Measurements from ENCODE around the gene CLDND1.
"Not testable (repeated sequence)": the region's sequence is repeated elsewhere in the genome, so short reads cannot be mapped to it uniquely, and the experiment has no call there.

Gene CLDND1

DNA sequence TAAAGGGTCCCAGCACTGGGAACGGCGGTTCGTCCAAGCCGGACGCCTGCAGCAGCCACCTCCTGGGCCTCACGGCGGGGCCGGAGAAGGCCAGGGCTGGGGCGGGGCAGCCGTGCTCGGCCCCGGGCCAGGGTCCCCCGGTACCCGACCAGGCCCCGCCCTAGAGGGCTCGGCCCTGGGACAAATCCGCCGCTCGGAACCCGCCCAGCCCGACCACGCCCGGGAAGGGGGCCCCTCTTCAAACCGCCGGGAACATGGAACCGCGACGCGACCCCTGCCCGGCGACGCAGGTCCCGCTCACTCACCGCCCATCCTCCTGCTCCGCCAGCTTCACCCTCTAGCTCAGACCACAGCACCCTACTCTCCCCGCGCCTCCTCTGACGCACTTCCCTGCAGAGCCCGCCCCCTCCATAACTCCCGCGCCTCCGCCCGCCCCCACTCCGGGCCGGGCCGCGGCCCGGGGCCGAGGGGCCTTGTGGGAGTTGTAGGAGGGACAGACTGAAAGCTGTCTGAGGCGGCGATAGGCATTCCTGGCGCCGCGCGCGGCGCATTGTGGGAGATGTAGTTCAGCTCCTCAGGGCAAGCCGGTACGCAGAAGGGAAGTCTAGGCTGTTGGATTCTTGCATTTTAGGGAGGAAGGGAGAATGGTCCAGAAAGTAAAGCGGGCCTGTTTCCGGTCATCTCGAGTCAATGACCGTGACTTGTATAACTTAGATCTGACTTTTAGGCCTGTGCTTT lies at the start of gene CLDND1:
TSS of gene CLDND1 (minus strand) at position 359 of the 738 bp plus-strand sequence. CDS start 1,478 bp downstream, outside the sequence.
- DNase-seq (ENCODE audit: low read depth), result peak; percentile 97

DNA sequence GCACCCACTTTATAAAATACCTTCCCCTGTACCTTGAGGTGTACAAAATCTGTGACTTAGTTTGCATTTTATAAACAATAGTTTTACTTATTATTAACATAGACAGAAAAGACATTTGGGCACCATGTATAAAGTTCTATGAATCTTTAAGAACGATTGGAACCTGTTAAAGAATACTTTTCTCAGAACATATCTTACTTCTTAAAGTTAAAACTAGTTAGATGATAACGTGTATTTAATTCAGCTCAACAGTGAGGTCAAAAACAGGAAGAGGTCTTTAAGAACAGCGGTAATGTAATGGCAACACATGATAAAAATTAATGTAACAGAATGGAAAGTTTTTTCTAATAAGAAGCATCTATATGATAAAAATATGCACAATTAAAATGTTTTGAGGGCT lies 45.7 kb upstream of the CLDND1 start:
- no peak for DNase-seq (ENCODE audit: low read depth)

DNA sequence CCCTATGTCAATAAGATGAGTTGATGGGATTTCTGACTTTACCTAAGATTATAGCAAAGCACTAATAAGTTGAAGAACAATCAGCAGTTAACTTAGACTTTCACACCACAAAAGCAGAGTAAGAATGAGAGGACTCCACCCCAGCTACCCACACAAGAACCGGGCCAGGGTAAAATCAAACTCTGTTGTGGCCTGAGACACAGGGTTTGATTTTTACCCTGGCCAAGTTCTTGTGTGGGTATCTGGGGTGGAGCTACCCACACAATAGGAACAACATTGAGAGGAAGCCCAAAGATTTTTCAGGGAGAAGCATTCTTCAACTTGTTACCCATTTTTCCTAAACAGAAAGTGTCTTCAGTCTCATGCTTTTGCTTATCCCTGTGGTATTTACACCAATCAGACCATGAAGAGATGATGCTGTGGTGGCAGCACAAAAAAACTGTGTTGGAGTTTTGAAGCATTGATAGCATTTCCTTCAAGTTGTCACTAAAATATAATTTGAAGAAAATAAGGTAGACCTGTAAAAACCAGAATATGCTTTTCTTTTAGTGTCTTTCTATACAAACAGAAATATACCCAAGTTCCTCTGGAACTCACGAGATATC lies 45.1 kb upstream of the CLDND1 start:
- no peak for DNase-seq (ENCODE audit: low read depth)

DNA sequence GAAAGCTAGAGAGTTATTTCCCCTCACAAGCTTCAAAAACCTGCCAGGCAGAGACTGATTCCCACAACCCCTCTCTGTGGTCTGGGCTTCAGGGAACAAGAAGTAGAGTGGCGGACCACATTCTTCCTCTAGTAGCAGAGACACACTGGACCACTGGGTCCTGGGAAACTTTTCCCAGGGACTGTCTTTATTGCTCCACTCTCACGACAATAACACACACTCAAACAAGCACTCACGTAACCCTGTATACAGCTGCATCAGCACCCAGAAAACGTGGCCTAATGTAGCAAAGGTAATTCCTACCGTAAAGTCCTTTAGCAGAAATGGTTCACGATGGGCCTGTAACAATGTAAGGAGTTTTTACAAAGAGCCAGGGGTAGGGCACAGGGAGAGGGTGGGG lies 43.1 kb upstream of the CLDND1 start:
- DNase-seq (ENCODE audit: low read depth), result no peak

- DNase-seq (ENCODE audit: low read depth), result peak; percentile 22
These were observed 42.5 kb upstream of the CLDND1 start for GRCh38 chr3:98565237-98565643.

- DNase-seq (ENCODE audit: low read depth), result no peak
These were observed 41.7 kb upstream of the CLDND1 start for GRCh38 chr3:98564282-98565005.

DNA sequence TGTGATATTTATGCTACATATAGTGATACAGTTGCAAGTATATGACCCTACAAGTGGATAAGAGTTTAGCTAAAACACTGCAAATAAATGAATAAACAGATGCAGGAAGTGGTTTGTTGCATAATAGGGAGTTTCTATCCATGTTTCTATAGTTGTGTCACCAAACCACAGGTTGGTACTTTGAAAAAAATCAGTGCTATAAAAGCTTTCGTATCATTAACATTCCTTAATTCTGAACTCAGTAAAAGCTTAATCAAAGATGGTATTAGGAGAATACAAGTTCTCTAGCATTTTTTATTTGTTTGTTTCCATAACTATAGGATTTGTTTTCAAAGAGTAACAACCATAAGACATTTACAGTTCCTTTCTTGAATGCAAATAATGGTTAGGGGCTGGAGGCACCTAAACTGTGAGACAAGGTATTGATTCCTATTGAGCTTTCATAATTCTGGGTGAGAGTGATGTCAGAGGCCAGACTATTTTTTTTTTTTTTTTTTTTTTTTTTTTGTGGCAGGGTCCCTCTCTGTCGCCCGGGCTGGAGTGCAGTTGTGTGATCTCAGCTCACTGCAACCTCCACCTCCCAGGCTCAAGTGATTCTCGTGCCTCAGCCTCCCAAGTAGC lies 41.1 kb upstream of the CLDND1 start:
- DNase-seq (ENCODE audit: low read depth), result peak; percentile 85

- peak; percentile 61 for DNase-seq (ENCODE audit: low read depth)
These were observed 39.2 kb upstream of the CLDND1 start for GRCh38 chr3:98561727-98562521.

DNA sequence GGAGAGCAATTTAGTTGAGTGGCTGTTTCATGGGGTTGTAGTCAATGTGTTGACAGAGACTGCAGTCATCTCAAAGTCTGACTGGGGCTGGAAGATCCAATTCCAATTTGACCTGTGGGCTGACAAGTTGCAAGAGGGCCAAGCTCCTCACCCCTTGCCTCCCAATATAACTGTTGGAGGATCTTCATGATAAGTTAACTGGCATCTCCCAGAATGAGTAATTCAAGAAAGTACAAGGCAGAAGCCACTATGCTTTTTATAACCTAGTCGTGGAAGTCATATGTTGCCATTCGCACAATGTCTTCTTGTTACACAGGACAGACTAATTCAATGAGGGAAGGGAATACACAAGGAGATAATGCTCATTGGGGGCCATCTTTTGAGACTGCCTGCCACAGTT lies 38.2 kb upstream of the CLDND1 start:
- DNase-seq (ENCODE audit: low read depth), result no peak

- DNase-seq (ENCODE audit: low read depth), result not testable (repeated sequence)
These were observed 37.1 kb upstream of the CLDND1 start for GRCh38 chr3:98559769-98560168.

GRCh38 chr3:98558100-98558827 lies 35.6 kb upstream of the CLDND1 start:
- DNase-seq (ENCODE audit: low read depth), result no peak

DNA sequence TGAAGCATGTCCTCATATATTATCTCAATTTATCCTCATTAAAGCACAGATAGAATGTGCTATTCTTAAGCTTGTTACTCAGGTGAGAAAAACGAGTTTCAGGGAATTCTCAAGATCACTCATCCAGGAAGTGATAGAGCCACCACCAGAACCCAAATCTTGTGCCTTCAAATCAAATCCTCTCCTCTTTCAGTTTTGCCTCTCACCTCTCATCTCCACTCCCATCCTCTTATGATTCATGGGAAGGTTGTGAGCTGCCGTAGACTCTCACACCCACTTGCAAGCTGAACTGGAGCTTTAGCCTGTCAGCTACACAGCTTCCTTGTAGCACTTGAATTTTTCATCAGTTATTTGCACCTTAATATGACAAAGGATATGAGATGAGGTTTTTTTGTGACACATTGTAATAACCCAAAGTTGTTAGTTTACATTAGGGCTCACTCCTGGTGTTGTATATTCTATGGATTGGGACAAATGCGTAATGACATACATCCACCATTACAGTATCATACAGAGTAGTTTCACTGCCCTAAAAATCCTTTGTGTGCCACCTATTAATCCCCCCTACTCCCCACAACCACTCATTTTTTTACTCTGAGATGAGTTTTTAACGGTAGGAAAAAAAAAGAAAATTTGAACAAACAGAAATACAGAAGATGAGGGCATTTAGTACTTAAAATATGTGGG lies 34.8 kb upstream of the CLDND1 start:
- DNase-seq (ENCODE audit: low read depth), result no peak

- DNase-seq (ENCODE audit: low read depth), result no peak
These were observed 33.7 kb upstream of the CLDND1 start for GRCh38 chr3:98556164-98557130.

DNA sequence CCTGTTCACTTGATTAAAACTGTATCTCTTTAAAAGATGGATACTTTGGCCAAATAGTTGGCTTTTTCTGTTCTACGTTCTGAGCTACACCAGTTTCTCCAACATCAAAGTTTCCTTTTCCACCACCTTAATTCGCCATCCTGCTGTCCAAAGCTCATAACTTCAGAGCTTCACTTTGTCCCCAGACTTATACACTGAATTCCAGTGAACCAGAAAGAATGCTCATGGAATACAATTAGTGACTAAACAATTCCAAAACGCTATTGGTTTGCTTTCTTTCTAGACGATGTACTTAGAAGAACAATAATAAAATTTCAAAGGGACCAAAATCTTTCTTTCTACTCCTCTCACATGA lies 32.3 kb upstream of the CLDND1 start:
- no peak for DNase-seq (ENCODE audit: low read depth)

DNA sequence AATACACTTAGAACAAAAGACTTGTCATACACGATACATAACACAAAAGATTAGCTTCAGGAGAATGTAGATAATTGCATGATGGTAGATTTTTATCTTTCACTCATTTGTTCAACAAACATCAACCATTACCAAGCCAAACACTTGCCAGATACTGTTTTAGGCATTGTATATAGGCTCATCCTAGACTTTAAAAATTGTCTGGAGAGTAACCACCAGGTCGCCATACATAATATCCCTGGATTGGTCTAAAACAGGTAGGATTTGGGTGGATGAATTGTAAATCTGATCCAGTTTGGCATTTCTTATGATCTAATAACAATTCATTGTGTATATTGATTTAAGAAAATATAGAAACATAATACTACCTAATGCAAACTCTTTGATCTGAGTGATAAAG lies 31.9 kb upstream of the CLDND1 start:
- DNase-seq (ENCODE audit: low read depth), result no peak

DNA sequence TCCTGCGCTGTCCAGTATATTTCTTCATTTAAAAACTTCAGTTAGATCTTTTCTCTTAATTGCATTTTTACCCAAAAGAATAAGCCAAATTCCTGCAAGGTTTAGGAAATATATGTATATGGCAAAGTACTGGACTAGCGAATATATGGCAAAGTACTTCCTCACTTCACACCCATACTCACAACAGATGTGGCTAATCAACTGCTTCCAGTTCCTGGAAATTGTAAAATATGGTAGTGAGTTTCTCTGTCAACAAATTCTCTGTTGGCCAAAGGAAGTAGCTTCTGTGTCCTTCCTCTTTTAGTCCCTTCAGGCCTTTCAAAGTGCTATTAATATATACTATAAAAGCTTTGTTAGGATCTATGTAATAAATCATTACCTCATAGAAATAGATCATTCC lies 31.1 kb upstream of the CLDND1 start:
- no peak for DNase-seq (ENCODE audit: low read depth)

DNA sequence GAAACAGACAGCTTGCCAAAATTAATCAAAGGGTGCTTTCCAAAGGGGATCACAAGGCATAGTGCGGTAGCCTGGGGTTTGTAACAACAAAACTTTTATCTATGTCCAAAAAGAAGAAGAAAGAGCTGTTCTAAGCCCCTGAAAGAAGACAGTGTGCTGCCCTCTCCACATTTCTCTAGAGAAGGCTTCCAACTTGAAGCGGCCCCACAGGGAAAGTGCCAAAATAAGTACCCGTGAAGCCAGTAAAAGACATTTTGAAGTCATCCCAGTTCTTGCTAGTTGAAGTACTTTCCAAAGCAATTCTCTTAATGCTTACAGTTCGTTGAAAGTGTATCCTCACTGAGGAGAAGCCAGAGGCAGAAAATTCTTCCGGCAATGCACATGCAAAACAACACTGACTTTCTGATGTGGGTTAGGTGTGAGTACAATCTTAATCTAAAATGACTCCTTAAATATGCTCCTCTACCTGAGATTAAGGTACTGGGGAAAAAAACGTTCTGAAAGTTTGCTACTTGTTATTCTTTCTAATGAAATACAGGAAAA lies 30.4 kb upstream of the CLDND1 start:
- DNase-seq (ENCODE audit: low read depth), result no peak

DNA sequence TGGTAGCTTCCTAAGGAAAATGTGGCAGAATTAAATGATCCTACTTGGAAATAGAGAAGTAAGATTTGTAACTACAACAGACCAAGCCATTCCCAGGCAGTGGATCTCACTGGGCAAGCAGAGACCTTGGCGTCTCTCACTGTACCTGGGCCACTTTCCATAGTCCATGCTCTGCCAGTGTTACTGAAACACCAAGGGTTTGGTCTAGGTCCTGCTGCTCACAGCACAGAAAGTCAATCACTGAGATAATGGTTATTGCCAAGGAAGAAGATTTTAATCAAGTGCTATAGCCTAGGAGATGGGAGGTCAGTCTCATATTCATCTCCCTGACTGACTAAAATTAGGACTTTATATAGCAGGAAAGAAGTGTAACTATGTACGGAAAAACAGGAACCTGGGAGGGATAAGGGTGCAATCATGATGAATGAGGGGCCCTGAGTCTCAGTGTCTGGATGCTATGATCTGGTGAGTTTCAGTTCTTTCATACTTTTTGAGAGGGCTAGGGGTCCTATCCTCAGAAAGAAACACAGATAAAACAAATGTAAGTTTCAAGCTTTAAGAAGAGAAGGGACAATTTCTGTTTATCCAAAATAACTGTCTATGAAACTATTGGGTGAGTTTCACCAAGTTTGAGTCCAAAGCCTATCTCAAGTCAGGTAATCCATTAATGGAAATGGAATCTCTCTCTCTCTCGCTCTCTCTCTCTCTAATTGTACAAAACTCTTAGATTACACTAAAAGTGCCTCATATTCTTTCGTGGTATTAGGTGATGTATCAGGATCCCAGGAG lies 29.7 kb upstream of the CLDND1 start:
- DNase-seq (ENCODE audit: low read depth), result no peak
